Neuronal stem cell (in vitro differentiated cells): ENCODE measurements around the gene TMEM63C.
"Not testable (repeated sequence)": the region's sequence is repeated elsewhere in the genome, so short reads cannot be mapped to it uniquely, and the experiment has no call there.

ENCODE experiments used
- DNase-seq: peaks from one replicate; pipeline ENCODE4 v3.0.0-alpha.2; 2013; ENCODE audit warnings: low spot score
- H2AFZ ChIP-seq: one replicate; pipeline ENCODE4 v1.6.1; 2013; ENCODE audit warnings: mild to moderate bottlenecking, low read length, inconsistent platforms
- H2AK5ac ChIP-seq: 2 replicates; pipeline ENCODE4 v1.6.1; 2013; ENCODE audit warnings: low read depth, mild to moderate bottlenecking, inconsistent platforms, low read length, moderate library complexity, mixed read lengths
- H2BK120ac ChIP-seq: 2 replicates; pipeline ENCODE4 v1.6.1; 2013; ENCODE audit warnings: low read depth, mild to moderate bottlenecking, inconsistent platforms, low read length, moderate library complexity, mixed read lengths
- H2BK12ac ChIP-seq: one replicate; pipeline ENCODE4 v1.6.1; 2013; ENCODE audit warnings: low read length, inconsistent platforms
- H2BK15ac ChIP-seq: 2 replicates; pipeline ENCODE4 v1.6.1; 2013; ENCODE audit warnings: mild to moderate bottlenecking, low read length, inconsistent platforms, mixed read lengths
- H2BK5ac ChIP-seq: one replicate; pipeline ENCODE4 v1.6.1; 2013; ENCODE audit warnings: inconsistent platforms, mild to moderate bottlenecking, low read length, moderate library complexity
- H3K14ac ChIP-seq: one replicate; pipeline ENCODE4 v1.6.1; 2013; ENCODE audit warnings: low read length, inconsistent platforms
- H3K18ac ChIP-seq: 2 replicates; pipeline ENCODE4 v1.6.1; 2013; ENCODE audit warnings: low read length, inconsistent platforms
- H3K23ac ChIP-seq: 2 replicates; pipeline ENCODE4 v1.6.1; 2013; ENCODE audit warnings: low read depth, mild to moderate bottlenecking, mixed read lengths, low read length, inconsistent platforms; ENCODE audit not compliant: poor library complexity
- H3K27ac ChIP-seq: replicated peaks from 3 replicates; pipeline ENCODE4 v1.5.1; 2013; ENCODE audit warnings: low read length, inconsistent platforms
- H3K27me3 ChIP-seq, 3 experiments: 2 replicates each; pipeline ENCODE4 v1.6.1; 2013; ENCODE audit warnings: low read length in 3 of 3, mild to moderate bottlenecking in 2 of 3, inconsistent platforms in 1 of 3, low read depth in 1 of 3, mixed read lengths in 1 of 3, moderate library complexity in 1 of 3; ENCODE audit not compliant: control insufficient read depth in 3 of 3, insufficient read depth in 3 of 3
- H3K36me3 ChIP-seq, 2 donors: replicated peaks in 1 of 2; 2 replicates each; pipeline ENCODE4 v1.6.1; 2013; ENCODE audit warnings: low read length in 2 of 2; ENCODE audit not compliant: control insufficient read depth in 2 of 2, insufficient read depth in 2 of 2
- H3K4ac ChIP-seq: 2 replicates; pipeline ENCODE4 v1.6.1; 2013; ENCODE audit warnings: inconsistent platforms, mild to moderate bottlenecking, low read length, moderate library complexity
- H3K4me1 ChIP-seq, 2 donors: 1 replicate in 1 of 2; 2 replicates in 1 of 2; pipeline ENCODE4 v1.6.1; 2013; ENCODE audit warnings: low read length in 2 of 2, low read depth in 1 of 2; ENCODE audit not compliant: control insufficient read depth in 2 of 2, insufficient read depth in 1 of 2
- H3K4me2 ChIP-seq: one replicate; pipeline ENCODE4 v1.6.1; 2013; ENCODE audit warnings: mild to moderate bottlenecking, low read length, inconsistent platforms; ENCODE audit not compliant: insufficient read depth, poor library complexity, severe bottlenecking
- H3K4me3 ChIP-seq, 2 donors: 2 replicates each; pipeline ENCODE4 v1.5.1; 2013; ENCODE audit warnings: low read length in 2 of 2, mild to moderate bottlenecking in 2 of 2, inconsistent platforms in 1 of 2, moderate library complexity in 1 of 2
- H3K79me1 ChIP-seq: one replicate; pipeline ENCODE4 v1.6.1; 2013; ENCODE audit warnings: low read depth, mild to moderate bottlenecking, inconsistent platforms, low read length, moderate library complexity
- H3K9ac ChIP-seq: one replicate; pipeline ENCODE4 v1.6.1; 2013; ENCODE audit warnings: mild to moderate bottlenecking, low read depth, low read length, inconsistent platforms; ENCODE audit not compliant: poor library complexity
- H3K9me3 ChIP-seq, 2 donors: replicated peaks in 1 of 2; 2 replicates each; pipeline versions ENCODE3 to v1.6.1; 2013; ENCODE audit warnings: low read length in 2 of 2, mild to moderate bottlenecking in 2 of 2, inconsistent platforms in 1 of 2, low read depth in 1 of 2, mixed read lengths in 1 of 2, moderate library complexity in 1 of 2; ENCODE audit not compliant: control insufficient read depth in 2 of 2, insufficient read depth in 1 of 2
- H4K8ac ChIP-seq: one replicate; pipeline ENCODE4 v1.6.1; 2013; ENCODE audit warnings: low read depth, mild to moderate bottlenecking, inconsistent platforms, low read length, moderate library complexity
- H4K91ac ChIP-seq: one replicate; pipeline ENCODE4 v1.6.1; 2013; ENCODE audit warnings: low read length, low read depth, mild to moderate bottlenecking, inconsistent platforms; ENCODE audit not compliant: poor library complexity
- WGBS, 2 donors: extraction: QIAGEN DNeasy Blood & Tissue Kit; methylation state at CpG; one replicate each; pipeline ENCODE4 v1.1.7; 2013; ENCODE audit warnings: missing lambda C conversion rate in 2 of 2, mixed read lengths in 1 of 2; ENCODE audit not compliant: insufficient read length in 2 of 2, insufficient replicate concordance in 1 of 2; ENCODE audit errors: extremely low coverage in 2 of 2; 5-methylcytosine and 5-hydroxymethylcytosine counted together

TMEM63C gene

GRCh38 chr14:77279719-77280118, 98.1 kb downstream of the TMEM63C start:
- no peak overlapping the region for H2BK15ac ChIP-seq
- peaks cover 8 to 25% of the 10 kb centered on the region in 2 donors for H3K4me1 ChIP-seq
- no peak overlapping the region for H3K9ac ChIP-seq
- no peak overlapping the region for H2BK5ac ChIP-seq
- H3K4me2 ChIP-seq, result no peak overlapping the region
- H3K14ac ChIP-seq, result peak overlapping the region; percentile 25
- no CpG with 5 or more reads among the region's 13 CpGs for WGBS, 2 donors
- no peak overlapping the region for H2BK12ac ChIP-seq
- no peak overlapping the region for H3K18ac ChIP-seq
- no peak overlapping the region for H4K8ac ChIP-seq
- H3K27me3 ChIP-seq, result no peaks in the 10 kb centered on the region
- H3K4me3 ChIP-seq, result no peak overlapping the region
- no peaks in the 10 kb centered on the region for H3K79me1 ChIP-seq
- H4K91ac ChIP-seq, result no peak overlapping the region
- H3K4ac ChIP-seq, result no peak overlapping the region
- H2AK5ac ChIP-seq, result no peak overlapping the region
- H3K9me3 ChIP-seq, result no peaks in the 10 kb centered on the region
- no peak overlapping the region for H2AFZ ChIP-seq
- H3K36me3 ChIP-seq, result peaks cover 28 to 54% of the 10 kb centered on the region in 2 donors
- no peak overlapping the region for H2BK120ac ChIP-seq
- no peak overlapping the region for H3K27ac ChIP-seq
- no peak for DNase-seq
- no peak overlapping the region for H3K23ac ChIP-seq

DNA sequence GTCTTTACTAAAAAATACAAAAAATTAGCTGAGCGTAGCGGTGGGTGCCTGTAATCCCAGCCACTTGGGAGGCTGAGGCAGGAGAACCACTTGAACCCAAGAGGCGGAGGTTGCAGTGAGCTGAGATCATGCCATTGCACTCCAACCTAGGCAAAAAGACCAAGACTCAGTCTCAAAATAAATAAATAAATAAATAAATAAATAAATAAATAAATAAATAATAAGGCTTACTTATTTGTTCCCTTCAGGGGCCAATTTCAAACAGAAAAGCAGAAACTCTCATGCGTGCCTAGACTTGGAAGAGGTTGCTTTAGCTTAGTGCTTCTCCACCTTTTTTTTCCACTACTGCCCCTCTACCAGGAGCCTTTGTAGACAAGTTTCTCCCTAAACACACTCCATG, 99.3 kb downstream of the TMEM63C start:
- not testable (repeated sequence) for H3K4ac ChIP-seq, H3K9me3 ChIP-seq, H2BK120ac ChIP-seq, H3K27ac ChIP-seq, H2BK12ac ChIP-seq, H3K4me2 ChIP-seq, H3K18ac ChIP-seq, H3K27me3 ChIP-seq, H3K4me3 ChIP-seq, H2AK5ac ChIP-seq, H3K23ac ChIP-seq, H3K14ac ChIP-seq, H2BK5ac ChIP-seq, H2BK15ac ChIP-seq, H4K91ac ChIP-seq, H4K8ac ChIP-seq, H2AFZ ChIP-seq, H3K9ac ChIP-seq, DNase-seq, H3K79me1 ChIP-seq
- Histone ChIP-seq H3K4me1 (peaks cover 0 to 22% of the 10 kb centered on the region in 2 donors), H3K36me3 (peaks cover 29 to 66% of the 10 kb centered on the region in 2 donors)
- no CpG with 5 or more reads among the region's 4 CpGs for WGBS, 2 donors

DNA sequence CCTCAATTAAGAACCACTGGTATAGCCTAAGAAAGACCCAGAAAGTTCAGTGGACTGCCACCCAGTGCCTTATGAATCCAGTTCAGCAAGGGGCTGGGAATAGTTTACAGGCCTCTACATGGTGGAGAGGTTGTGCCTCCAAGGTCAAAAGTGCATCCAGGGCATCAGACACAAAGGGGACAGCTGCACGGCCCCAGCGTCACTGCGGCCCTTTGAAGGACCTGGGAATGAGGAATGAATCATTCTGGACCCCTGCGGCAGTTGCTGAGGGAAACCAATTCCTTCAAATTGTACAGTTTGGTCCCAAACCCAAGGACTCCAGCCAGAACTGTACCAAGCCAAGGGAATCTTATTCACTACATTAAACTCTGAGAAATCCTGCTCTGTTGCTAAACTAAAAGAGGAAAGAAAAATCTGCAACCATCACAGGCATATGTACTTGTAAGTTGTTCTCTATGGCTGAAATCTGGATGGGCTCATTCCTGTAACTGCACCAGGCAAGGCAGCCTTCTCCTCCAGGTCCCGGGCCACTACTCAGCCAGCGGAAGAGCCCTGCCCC, 100.3 kb downstream of the TMEM63C start:
- Histone ChIP-seq H3K27ac (no peak overlapping the region), H2BK5ac (no peak overlapping the region), H2BK15ac (no peak overlapping the region), H3K18ac (no peak overlapping the region), H3K4me2 (no peak overlapping the region), H3K27me3 (no peaks in the 10 kb centered on the region), H3K9me3 (no peaks in the 10 kb centered on the region), H3K4me3 (no peak overlapping the region), H2AK5ac (no peak overlapping the region), H2AFZ (peak overlapping the region; percentile 9), H3K36me3 (peaks cover 28 to 75% of the 10 kb centered on the region in 2 donors), H3K9ac (no peak overlapping the region), H4K8ac (no peak overlapping the region), H4K91ac (no peak overlapping the region), H2BK12ac (no peak overlapping the region), H3K79me1 (no peaks in the 10 kb centered on the region), H3K4ac (no peak overlapping the region), H2BK120ac (no peak overlapping the region), H3K23ac (no peak overlapping the region), H3K14ac (no peak overlapping the region), H3K4me1 (peaks cover 0 to 22% of the 10 kb centered on the region in 2 donors)
- no CpG with 5 or more reads among the region's 6 CpGs for WGBS, 2 donors
- no peak for DNase-seq

GRCh38 chr14:77284066-77284465, 102.5 kb downstream of the TMEM63C start:
- no peak overlapping the region for H2BK120ac ChIP-seq
- H3K4me1 ChIP-seq, result peaks cover 0 to 22% of the 10 kb centered on the region in 2 donors
- no peak overlapping the region for H3K23ac ChIP-seq
- no peak overlapping the region for H4K91ac ChIP-seq
- no peak overlapping the region for H3K27ac ChIP-seq
- no peak overlapping the region for H3K18ac ChIP-seq
- H4K8ac ChIP-seq, result no peak overlapping the region
- H3K14ac ChIP-seq, result no peak overlapping the region
- no CpG with 5 or more reads among the region's 4 CpGs for WGBS, 2 donors
- H3K27me3 ChIP-seq, result no peaks in the 10 kb centered on the region
- H3K4ac ChIP-seq, result no peak overlapping the region
- no peak overlapping the region for H2AFZ ChIP-seq
- no peak overlapping the region for H2AK5ac ChIP-seq
- no peak overlapping the region for H3K9ac ChIP-seq
- no peak overlapping the region for H2BK5ac ChIP-seq
- H2BK12ac ChIP-seq, result no peak overlapping the region
- H2BK15ac ChIP-seq, result no peak overlapping the region
- H3K4me3 ChIP-seq, result no peak overlapping the region
- peaks cover 22 to 73% of the 10 kb centered on the region in 2 donors for H3K36me3 ChIP-seq
- H3K4me2 ChIP-seq, result no peak overlapping the region
- no peaks in the 10 kb centered on the region for H3K9me3 ChIP-seq
- no peak for DNase-seq
- H3K79me1 ChIP-seq, result no peaks in the 10 kb centered on the region
